ENCODE data around the gene VSIR. TPM values are rescaled to one million over a fixed set of nuclear protein-coding genes. Genes with fewer than 3 reads are reported as not detected.
A peak's percentile ranks its signal among the peaks of the same experiment; 100 is the strongest.

The VSIR gene
- total and polyA plus RNA-seq, 9 of the 15 experiments (the other 6 are each of a cell fraction or from before 2014, with no cell fraction given) = 0.14 to 20.5 (median 9.3) TPM

- TF ChIP-seq ZBTB49 (CRISPR knock-in tag; IDR thresholded peaks at IDR 0.05; ENCODE audit: borderline replicate concordance) (no peak), E2F6 (IDR thresholded peaks at IDR 0.05; ENCODE audit: borderline replicate concordance in 1 of 2, extremely low read depth in 1 of 2, insufficient read depth in 1 of 2, insufficient read length in 1 of 2, low read depth in 1 of 2, low read length in 1 of 2, poor library complexity in 1 of 2, severe bottlenecking in 1 of 2) (peak; percentile 41 to 68), CTCFL (IDR thresholded peaks at IDR 0.05; ENCODE audit: borderline replicate concordance, insufficient read depth, low read depth, low read length, poor library complexity, severe bottlenecking) (peak; percentile 81), CTCF (IDR thresholded peaks at IDR 0.05 in 2 of 3, conservative IDR thresholded peaks at IDR 0.05 in 1 of 3; ENCODE audit: insufficient read depth in 2 of 3, low read depth in 1 of 3, low read length in 3 of 3) (peak; percentile 91 to 95 (median 94)), USF2 (CRISPR knock-in tag; IDR thresholded peaks at IDR 0.05) (peak; percentile 86), PBX2 (CRISPR knock-in tag; IDR thresholded peaks at IDR 0.05; ENCODE audit: low read depth) (no peak), PBX2 (tag; conservative IDR thresholded peaks at IDR 0.05; ENCODE audit: low read depth) (0 out of 2 replicates have a peak, but pooled peaks have one; percentile 18), POLR2G (IDR thresholded peaks at IDR 0.05; ENCODE audit: low read depth, low read length) (peak; percentile 71), POLR2AphosphoS2 (IDR thresholded peaks at IDR 0.05; ENCODE audit: low read length) (0 out of 2 replicates have a peak, but pooled peaks have one; percentile 35), ATF3 (IDR thresholded peaks at IDR 0.05) (no peak), ATF3 (CRISPR knock-in tag; conservative IDR thresholded peaks at IDR 0.05) (0 out of 2 replicates have a peak, but pooled peaks have one; percentile 25)
Observed at GRCh38 chr10:71812016-71812912, 38.9 kb upstream of the VSIR start (continued).
